ENCODE measurements around the gene DVL2. TPM values are rescaled to one million over a fixed set of nuclear protein-coding genes. Genes with fewer than 3 reads are reported as not detected.

Gene DVL2
- total and polyA plus RNA-seq, 2 of the 13 experiments (the other 11 are each of a cell fraction or from before 2014, with no cell fraction given) = 5.7 to 38.2 TPM

DNA sequence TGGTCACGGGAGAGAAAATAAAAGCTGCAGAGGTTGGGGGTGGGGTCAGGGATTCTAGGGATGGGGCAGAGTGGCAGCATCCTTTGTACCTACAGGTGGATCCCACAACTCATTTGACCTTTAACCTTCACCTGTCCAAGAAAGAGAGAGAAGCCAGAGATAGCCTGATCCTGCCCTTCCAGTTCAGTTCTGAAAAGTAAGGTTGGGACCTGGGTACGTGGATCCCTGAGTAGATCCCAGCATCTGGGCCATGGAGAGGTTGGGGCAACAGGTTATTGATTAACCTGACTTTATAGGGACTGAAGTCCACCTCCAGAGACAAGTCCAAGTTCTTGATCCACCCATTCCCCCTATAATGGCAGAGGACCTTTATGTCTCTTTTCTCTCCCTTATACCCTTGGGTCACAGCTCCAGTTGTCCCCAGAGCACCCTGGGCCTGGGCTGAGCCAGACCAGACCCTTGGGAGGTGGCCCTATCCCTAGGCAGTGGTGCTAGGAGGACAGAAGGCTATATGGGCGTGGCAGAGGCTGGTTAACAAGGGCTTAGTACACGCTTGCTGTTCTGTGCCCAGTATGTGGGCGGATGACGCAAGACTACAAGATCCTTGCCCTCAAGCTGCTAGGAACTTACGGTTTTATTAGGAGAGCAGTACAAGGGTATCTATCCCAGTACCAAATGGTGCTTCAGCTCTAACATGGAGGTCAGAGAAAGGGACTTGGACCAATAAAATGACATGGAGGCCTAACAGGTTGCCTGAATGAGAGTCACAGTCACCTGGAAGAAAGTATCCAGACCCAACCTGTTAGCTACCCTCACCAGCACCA is 24.6 kb upstream of the DVL2 start (continued):
- peak; percentile 28; the same call in 1 of the 2 replicates for TF ChIP-seq BORCS8-MEF2B (CRISPR knock-in tag; IDR thresholded peaks at IDR 0.05)
- TF ChIP-seq ZNF292 (CRISPR knock-in tag; IDR thresholded peaks at IDR 0.05; ENCODE audit: borderline replicate concordance, low read depth) = 0 out of 2 replicates have a peak, but pooled peaks have one; percentile 19
- no peak for TF ChIP-seq ZNF773 (CRISPR knock-in tag; IDR thresholded peaks at IDR 0.05; ENCODE audit: borderline replicate concordance)
- no peak for TF ChIP-seq ZBTB21 (CRISPR knock-in tag; IDR thresholded peaks at IDR 0.05)
- peak; percentile 84 for TF ChIP-seq KLF6 (CRISPR knock-in tag; IDR thresholded peaks at IDR 0.05)
- peak; percentile 72 for TF ChIP-seq DMAP1 (CRISPR knock-in tag; IDR thresholded peaks at IDR 0.05)
- TF ChIP-seq, protein P1, sequence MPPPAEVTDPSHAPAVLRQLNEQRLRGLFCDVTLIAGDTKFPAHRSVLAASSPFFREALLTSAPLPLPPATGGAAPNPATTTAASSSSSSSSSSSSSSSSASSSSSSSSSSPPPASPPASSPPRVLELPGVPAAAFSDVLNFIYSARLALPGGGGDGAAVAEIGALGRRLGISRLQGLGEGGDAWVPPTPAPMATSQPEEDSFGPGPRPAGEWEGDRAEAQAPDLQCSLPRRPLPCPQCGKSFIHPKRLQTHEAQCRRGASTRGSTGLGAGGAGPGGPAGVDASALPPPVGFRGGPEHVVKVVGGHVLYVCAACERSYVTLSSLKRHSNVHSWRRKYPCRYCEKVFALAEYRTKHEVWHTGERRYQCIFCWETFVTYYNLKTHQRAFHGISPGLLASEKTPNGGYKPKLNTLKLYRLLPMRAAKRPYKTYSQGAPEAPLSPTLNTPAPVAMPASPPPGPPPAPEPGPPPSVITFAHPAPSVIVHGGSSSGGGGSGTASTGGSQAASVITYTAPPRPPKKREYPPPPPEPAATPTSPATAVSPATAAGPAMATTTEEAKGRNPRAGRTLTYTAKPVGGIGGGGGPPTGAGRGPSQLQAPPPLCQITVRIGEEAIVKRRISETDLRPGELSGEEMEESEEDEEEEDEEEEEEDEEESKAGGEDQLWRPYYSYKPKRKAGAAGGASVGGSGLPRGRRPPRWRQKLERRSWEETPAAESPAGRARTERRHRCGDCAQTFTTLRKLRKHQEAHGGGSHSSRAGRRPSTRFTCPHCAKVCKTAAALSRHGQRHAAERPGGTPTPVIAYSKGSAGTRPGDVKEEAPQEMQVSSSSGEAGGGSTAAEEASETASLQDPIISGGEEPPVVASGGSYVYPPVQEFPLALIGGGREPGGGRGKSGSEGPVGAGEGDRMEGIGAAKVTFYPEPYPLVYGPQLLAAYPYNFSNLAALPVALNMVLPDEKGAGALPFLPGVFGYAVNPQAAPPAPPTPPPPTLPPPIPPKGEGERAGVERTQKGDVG (CRISPR knock-in tag; IDR thresholded peaks at IDR 0.05; ENCODE audit: borderline replicate concordance) = no peak
- no peak for TF ChIP-seq FOXP1 (IDR thresholded peaks at IDR 0.05)
- peak; percentile 30; the same call in 1 of the 2 replicates for TF ChIP-seq FOXP1 (CRISPR knock-in tag; IDR thresholded peaks at IDR 0.05)
- peak; percentile 79 for TF ChIP-seq HIVEP1 (CRISPR knock-in tag; IDR thresholded peaks at IDR 0.05)
- TF ChIP-seq, protein P2, sequence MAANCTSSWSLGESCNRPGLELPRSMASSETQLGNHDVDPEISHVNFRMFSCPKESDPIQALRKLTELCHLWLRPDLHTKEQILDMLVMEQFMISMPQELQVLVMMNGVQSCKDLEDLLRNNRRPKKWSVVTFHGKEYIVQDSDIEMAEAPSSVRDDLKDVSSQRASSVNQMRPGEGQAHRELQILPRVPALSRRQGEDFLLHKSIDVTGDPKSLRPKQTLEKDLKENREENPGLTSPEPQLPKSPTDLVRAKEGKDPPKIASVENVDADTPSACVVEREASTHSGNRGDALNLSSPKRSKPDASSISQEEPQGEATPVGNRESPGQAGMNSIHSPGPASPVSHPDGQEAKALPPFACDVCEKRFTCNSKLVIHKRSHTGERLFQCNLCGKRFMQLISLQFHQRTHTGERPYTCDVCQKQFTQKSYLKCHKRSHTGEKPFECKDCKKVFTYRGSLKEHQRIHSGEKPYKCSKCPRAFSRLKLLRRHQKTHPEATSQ (CRISPR knock-in tag; IDR thresholded peaks at IDR 0.05; ENCODE audit: borderline replicate concordance) = no peak
- peak; percentile 35; the same call in 1 of the 2 replicates for TF ChIP-seq ESRRA (CRISPR knock-in tag; IDR thresholded peaks at IDR 0.05; ENCODE audit: low read depth)
- TF ChIP-seq TBL1XR1 (IDR thresholded peaks at IDR 0.05; ENCODE audit: borderline replicate concordance, low read length, partially characterized antibody) = peak; percentile 77
- peak; percentile 47 for TF ChIP-seq RBFOX2 (IDR thresholded peaks at IDR 0.05; ENCODE audit: low read depth, low read length)
- TF ChIP-seq PHB2 (IDR thresholded peaks at IDR 0.05; ENCODE audit: partially characterized antibody) = no peak
- peak; percentile 61; the same call in 1 of the 2 replicates for TF ChIP-seq CREM (IDR thresholded peaks at IDR 0.05)
- no peak for TF ChIP-seq CREM (CRISPR knock-in tag; IDR thresholded peaks at IDR 0.05)
- TF ChIP-seq ZNF441 (CRISPR knock-in tag; IDR thresholded peaks at IDR 0.05; ENCODE audit: borderline replicate concordance) = no peak
- peak; percentile 77 for TF ChIP-seq ASH2L (IDR thresholded peaks at IDR 0.05; ENCODE audit: insufficient read length, low read depth, low read length)

All from HepG2 (cell line).